SK-N-SH (cell line): Measurements from ENCODE around the gene B4GALNT4. TPM values are rescaled to one million over a fixed set of nuclear protein-coding genes. Genes with fewer than 3 reads are reported as not detected.

Source experiments
- CTCF ChIA-PET: fragments of 300-600, 350-600 bp; formaldehyde crosslinking; extraction: SDS; loops from one replicate; lab custom pipeline; 2021; lab: Yijun Ruan, JAX
- POLR2A ChIA-PET: fragments of 350-600 bp; sonication (Branson Sonifier 250); formaldehyde crosslinking; extraction: SDS; loops from one replicate; lab custom pipeline; 2020; ENCODE audit warnings: antibody characterized with exemption, inconsistent platforms; lab: Yijun Ruan, JAX
- DNase-seq: peaks from one replicate; pipeline ENCODE4 v3.0.0; 2012
- H2AFZ ChIP-seq: fragments of 200-600 bp; sonication (generic); 2 replicates; pipeline ENCODE4 v1.8.1; 2016; ENCODE audit warnings: antibody characterized with exemption, mild to moderate bottlenecking, low read depth
- H3F3A ChIP-seq: fragments of 200-600 bp; sonication (generic); replicated peaks from 2 replicates; pipeline ENCODE3; 2016; ENCODE audit warnings: antibody characterized with exemption, mild to moderate bottlenecking; ENCODE audit not compliant: insufficient read depth
- H3K27ac ChIP-seq, 2 experiments: fragments of 200-500 bp in 1 of 2; fragments of 200-600 bp in 1 of 2; sonication (Bioruptor generic) in 1 of 2; sonication (generic), shearing (Covaris generic) in 1 of 2; 2 replicates each; pipeline versions ENCODE4 v1.5.1 to v1.6.1; 2014 to 2016; ENCODE audit warnings: low read depth in 2 of 2, inconsistent platforms in 1 of 2, low read length in 1 of 2, mild to moderate bottlenecking in 1 of 2, mixed read lengths in 1 of 2
- H3K27me3 ChIP-seq: fragments of 200-600 bp; sonication (generic), shearing (Covaris generic); 2 replicates; pipeline ENCODE4 v1.6.1; 2016; ENCODE audit warnings: mixed run types; ENCODE audit not compliant: insufficient read depth
- H3K36me3 ChIP-seq, 2 experiments: fragments of 200-500 bp in 1 of 2; fragments of 200-600 bp in 1 of 2; sonication (Bioruptor generic) in 1 of 2; sonication (generic) in 1 of 2; replicated peaks in 1 of 2; 2 replicates each; pipeline versions ENCODE3 to v1.5.1; 2014 to 2016; ENCODE audit warnings: low read length in 1 of 2, mild to moderate bottlenecking in 1 of 2; ENCODE audit not compliant: insufficient read depth in 2 of 2, control insufficient read depth in 1 of 2
- H3K4me1 ChIP-seq, 2 experiments: fragments of 200-500 bp in 1 of 2; fragments of 200-600 bp in 1 of 2; sonication (Bioruptor generic) in 1 of 2; sonication (generic), shearing (Covaris generic) in 1 of 2; 2 replicates each; pipeline versions ENCODE4 v1.5.1 to v1.6.1; 2014 to 2016; ENCODE audit warnings: low read depth in 1 of 2, low read length in 1 of 2, mixed run types in 1 of 2; ENCODE audit not compliant: insufficient read depth in 2 of 2, control insufficient read depth in 1 of 2
- H3K4me2 ChIP-seq: fragments of 200-600 bp; sonication (generic), shearing (Covaris generic); 2 replicates; pipeline ENCODE4 v1.6.1; 2017; ENCODE audit warnings: mixed run types
- H3K4me3 ChIP-seq, 2 experiments: fragments of 200-500 bp in 1 of 2; fragments of 200-600 bp in 1 of 2; sonication (Bioruptor generic) in 1 of 2; sonication (generic), shearing (Covaris generic) in 1 of 2; 2 replicates each; pipeline versions ENCODE4 v1.5.1 to v1.8.1; 2014 to 2016; ENCODE audit warnings: low read depth in 2 of 2, inconsistent platforms in 1 of 2, low read length in 1 of 2, mild to moderate bottlenecking in 1 of 2, mixed read lengths in 1 of 2, moderate library complexity in 1 of 2
- H3K79me2 ChIP-seq: fragments of 200-600 bp; sonication (generic); 2 replicates; pipeline ENCODE4 v1.8.1; 2017; ENCODE audit warnings: mild to moderate bottlenecking; ENCODE audit not compliant: insufficient read depth
- H3K9ac ChIP-seq: fragments of 200-600 bp; sonication (generic); 2 replicates; pipeline ENCODE4 v1.6.1; 2017; ENCODE audit warnings: mixed run types
- H3K9me2 ChIP-seq: fragments of 200-600 bp; sonication (generic); 2 replicates; pipeline ENCODE4 v1.6.1; 2017; ENCODE audit warnings: mixed run types
- H3K9me3 ChIP-seq: fragments of 200-600 bp; sonication (generic); 2 replicates; pipeline ENCODE4 v1.6.1; 2017; ENCODE audit warnings: mixed run types, mild to moderate bottlenecking, moderate library complexity
- H4K20me1 ChIP-seq: fragments of 200-600 bp; sonication (generic); 2 replicates; pipeline ENCODE4 v1.6.1; 2017; ENCODE audit warnings: mild to moderate bottlenecking, mixed run types; ENCODE audit not compliant: insufficient read depth
- FOSL2 ChIP-seq: IDR thresholded peaks from 2 replicates; pipeline ENCODE4 v1.4.0; 2012; ENCODE audit warnings: low read depth, mild to moderate bottlenecking, moderate library complexity, borderline replicate concordance
- GABPA ChIP-seq: IDR thresholded peaks from 2 replicates; pipeline ENCODE4 v1.4.0; 2012; ENCODE audit warnings: low read depth, mild to moderate bottlenecking
- MXI1 ChIP-seq: IDR thresholded peaks from 2 replicates; pipeline ENCODE4 v1.6.1; 2012; ENCODE audit warnings: mild to moderate bottlenecking, low read depth, low read length, improper control_type of control experiment
- NFIC ChIP-seq: IDR thresholded peaks from 2 replicates; pipeline ENCODE4 v1.4.0; 2012; ENCODE audit warnings: borderline replicate concordance
- WGBS: methylation state at CpG from one replicate; pipeline ENCODE4 v1.1.6; 2017; ENCODE audit warnings: low lambda C conversion rate; 5-methylcytosine and 5-hydroxymethylcytosine counted together
- polyA plus RNA-seq, 3 experiments: library from polyadenylated mRNA; depleted of rRNA; stranded (reverse); fragments of >200 nt; gene quantifications; 2 replicates each; pipeline ENCODE4 v1.2.3, GENCODE V29; 2012
- TF ChIP-seq, protein P1 (sequence below): IDR thresholded peaks from 2 replicates; pipeline ENCODE4 v1.6.1; 2012; ENCODE audit warnings: mild to moderate bottlenecking, low read depth, low read length, moderate library complexity
- TF ChIP-seq, protein P2 (sequence below): IDR thresholded peaks from 2 replicates; pipeline ENCODE4 v1.4.0; 2012; ENCODE audit warnings: low read depth
- TF ChIP-seq, protein P3 (sequence below): fragments of 150-350 bp; IDR thresholded peaks from 2 replicates; pipeline ENCODE4 v1.6.1; 2016; ENCODE audit warnings: mild to moderate bottlenecking, low read depth, low read length
- TF ChIP-seq, protein P4 (sequence below): IDR thresholded peaks from 2 replicates; pipeline ENCODE4 v1.4.0; 2012; ENCODE audit warnings: low read depth, borderline replicate concordance

B4GALNT4 gene
- polyA plus RNA-seq, 1 of the 3 experiments (the other 2 are of a cell fraction), result 66.7 TPM

DNA sequence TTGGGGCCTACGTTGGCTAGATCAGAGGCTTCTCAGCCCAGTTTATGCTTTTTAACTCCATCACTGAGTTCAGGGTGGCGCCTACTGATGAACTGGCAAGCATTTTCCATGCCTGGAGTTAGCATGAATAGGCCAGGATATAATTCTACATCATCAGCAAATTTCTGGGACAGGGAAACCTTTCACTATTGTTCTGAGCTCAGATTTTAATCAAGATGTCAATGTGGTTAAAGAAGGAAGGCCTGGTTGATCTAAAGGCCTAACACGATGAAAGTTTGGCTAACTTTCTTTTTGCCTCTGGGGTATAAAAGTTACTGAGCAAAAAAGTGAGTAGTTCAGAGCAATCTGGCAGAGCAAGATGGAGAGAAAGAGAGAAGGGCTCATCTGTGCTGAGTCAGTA, 27.0 kb upstream of the B4GALNT4 start:
- TF ChIP-seq GABPA (no peak), MXI1 (no peak), NFIC (no peak), FOSL2 (no peak)
- TF ChIP-seq, protein P1, sequence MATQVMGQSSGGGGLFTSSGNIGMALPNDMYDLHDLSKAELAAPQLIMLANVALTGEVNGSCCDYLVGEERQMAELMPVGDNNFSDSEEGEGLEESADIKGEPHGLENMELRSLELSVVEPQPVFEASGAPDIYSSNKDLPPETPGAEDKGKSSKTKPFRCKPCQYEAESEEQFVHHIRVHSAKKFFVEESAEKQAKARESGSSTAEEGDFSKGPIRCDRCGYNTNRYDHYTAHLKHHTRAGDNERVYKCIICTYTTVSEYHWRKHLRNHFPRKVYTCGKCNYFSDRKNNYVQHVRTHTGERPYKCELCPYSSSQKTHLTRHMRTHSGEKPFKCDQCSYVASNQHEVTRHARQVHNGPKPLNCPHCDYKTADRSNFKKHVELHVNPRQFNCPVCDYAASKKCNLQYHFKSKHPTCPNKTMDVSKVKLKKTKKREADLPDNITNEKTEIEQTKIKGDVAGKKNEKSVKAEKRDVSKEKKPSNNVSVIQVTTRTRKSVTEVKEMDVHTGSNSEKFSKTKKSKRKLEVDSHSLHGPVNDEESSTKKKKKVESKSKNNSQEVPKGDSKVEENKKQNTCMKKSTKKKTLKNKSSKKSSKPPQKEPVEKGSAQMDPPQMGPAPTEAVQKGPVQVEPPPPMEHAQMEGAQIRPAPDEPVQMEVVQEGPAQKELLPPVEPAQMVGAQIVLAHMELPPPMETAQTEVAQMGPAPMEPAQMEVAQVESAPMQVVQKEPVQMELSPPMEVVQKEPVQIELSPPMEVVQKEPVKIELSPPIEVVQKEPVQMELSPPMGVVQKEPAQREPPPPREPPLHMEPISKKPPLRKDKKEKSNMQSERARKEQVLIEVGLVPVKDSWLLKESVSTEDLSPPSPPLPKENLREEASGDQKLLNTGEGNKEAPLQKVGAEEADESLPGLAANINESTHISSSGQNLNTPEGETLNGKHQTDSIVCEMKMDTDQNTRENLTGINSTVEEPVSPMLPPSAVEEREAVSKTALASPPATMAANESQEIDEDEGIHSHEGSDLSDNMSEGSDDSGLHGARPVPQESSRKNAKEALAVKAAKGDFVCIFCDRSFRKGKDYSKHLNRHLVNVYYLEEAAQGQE, result no peak
- TF ChIP-seq, protein P2, sequence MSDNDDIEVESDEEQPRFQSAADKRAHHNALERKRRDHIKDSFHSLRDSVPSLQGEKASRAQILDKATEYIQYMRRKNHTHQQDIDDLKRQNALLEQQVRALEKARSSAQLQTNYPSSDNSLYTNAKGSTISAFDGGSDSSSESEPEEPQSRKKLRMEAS, result no peak
- TF ChIP-seq, protein P3, sequence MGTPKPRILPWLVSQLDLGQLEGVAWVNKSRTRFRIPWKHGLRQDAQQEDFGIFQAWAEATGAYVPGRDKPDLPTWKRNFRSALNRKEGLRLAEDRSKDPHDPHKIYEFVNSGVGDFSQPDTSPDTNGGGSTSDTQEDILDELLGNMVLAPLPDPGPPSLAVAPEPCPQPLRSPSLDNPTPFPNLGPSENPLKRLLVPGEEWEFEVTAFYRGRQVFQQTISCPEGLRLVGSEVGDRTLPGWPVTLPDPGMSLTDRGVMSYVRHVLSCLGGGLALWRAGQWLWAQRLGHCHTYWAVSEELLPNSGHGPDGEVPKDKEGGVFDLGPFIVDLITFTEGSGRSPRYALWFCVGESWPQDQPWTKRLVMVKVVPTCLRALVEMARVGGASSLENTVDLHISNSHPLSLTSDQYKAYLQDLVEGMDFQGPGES, result no peak
- TF ChIP-seq, protein P4, sequence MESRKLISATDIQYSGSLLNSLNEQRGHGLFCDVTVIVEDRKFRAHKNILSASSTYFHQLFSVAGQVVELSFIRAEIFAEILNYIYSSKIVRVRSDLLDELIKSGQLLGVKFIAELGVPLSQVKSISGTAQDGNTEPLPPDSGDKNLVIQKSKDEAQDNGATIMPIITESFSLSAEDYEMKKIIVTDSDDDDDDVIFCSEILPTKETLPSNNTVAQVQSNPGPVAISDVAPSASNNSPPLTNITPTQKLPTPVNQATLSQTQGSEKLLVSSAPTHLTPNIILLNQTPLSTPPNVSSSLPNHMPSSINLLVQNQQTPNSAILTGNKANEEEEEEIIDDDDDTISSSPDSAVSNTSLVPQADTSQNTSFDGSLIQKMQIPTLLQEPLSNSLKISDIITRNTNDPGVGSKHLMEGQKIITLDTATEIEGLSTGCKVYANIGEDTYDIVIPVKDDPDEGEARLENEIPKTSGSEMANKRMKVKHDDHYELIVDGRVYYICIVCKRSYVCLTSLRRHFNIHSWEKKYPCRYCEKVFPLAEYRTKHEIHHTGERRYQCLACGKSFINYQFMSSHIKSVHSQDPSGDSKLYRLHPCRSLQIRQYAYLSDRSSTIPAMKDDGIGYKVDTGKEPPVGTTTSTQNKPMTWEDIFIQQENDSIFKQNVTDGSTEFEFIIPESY, result no peak
- no peak overlapping the region for H3K27ac ChIP-seq
- POLR2A ChIA-PET, result no interaction called here
- no peak for DNase-seq
- H3K4me2 ChIP-seq, result no peak overlapping the region
- H3K9me2 ChIP-seq, result no peaks in the 10 kb centered on the region; the same call in 1 of the 2 replicates
- no peaks in the 10 kb centered on the region; the same call in 1 of the 2 replicates for H3K27me3 ChIP-seq
- 78% methylated on average over 3 of the region's 3 CpGs for WGBS
- H3F3A ChIP-seq, result no peaks in the 10 kb centered on the region
- no peak overlapping the region for H3K4me3 ChIP-seq
- CTCF ChIA-PET, result no interaction called here
- H3K9me3 ChIP-seq, result no peaks in the 10 kb centered on the region
- H3K36me3 ChIP-seq, result no peaks in the 10 kb centered on the region
- H3K4me1 ChIP-seq, result no peaks in the 10 kb centered on the region
- no peak overlapping the region for H3K9ac ChIP-seq
- no peaks in the 10 kb centered on the region for H4K20me1 ChIP-seq
- H2AFZ ChIP-seq, result no peak overlapping the region
- no peaks in the 10 kb centered on the region for H3K79me2 ChIP-seq
